Measurements from ENCODE around the gene TFCP2.
"Not testable (repeated sequence)": the region's sequence is repeated elsewhere in the genome, so short reads cannot be mapped to it uniquely, and the experiment has no call there.

The TFCP2 gene

GRCh38 chr12:51081421-51081820, 91.5 kb downstream of the TFCP2 start:
- DNase-seq, result no peak

GRCh38 chr12:51080136-51080535, 92.8 kb downstream of the TFCP2 start:
- no peak for DNase-seq

GRCh38 chr12:51078866-51079265, 94.1 kb downstream of the TFCP2 start:
- not testable (repeated sequence) for DNase-seq

- DNase-seq, result not testable (repeated sequence)
Observed at GRCh38 chr12:51078346-51078745, 94.6 kb downstream of the TFCP2 start.

- no peak for DNase-seq
Observed at GRCh38 chr12:51077930-51078329, 95.0 kb downstream of the TFCP2 start.

- no peak for DNase-seq
Observed at GRCh38 chr12:51076236-51076930, 96.6 kb downstream of the TFCP2 start.

GRCh38 chr12:51075390-51075789, 97.5 kb downstream of the TFCP2 start:
- DNase-seq, result no peak

- no peak for DNase-seq
Observed at GRCh38 chr12:51071663-51072062, 101.3 kb downstream of the TFCP2 start.

- no peak for DNase-seq
Observed at GRCh38 chr12:51070004-51070403, 102.9 kb downstream of the TFCP2 start.

- DNase-seq, result no peak
Observed at GRCh38 chr12:51067771-51068170, 105.2 kb downstream of the TFCP2 start.

- DNase-seq, result no peak
Observed at GRCh38 chr12:51067229-51067628, 105.7 kb downstream of the TFCP2 start.

GRCh38 chr12:51065530-51065929, 107.4 kb downstream of the TFCP2 start:
- DNase-seq, result no peak

GRCh38 chr12:51062631-51063397, 110.1 kb downstream of the TFCP2 start:
- no peak for DNase-seq

GRCh38 chr12:51059086-51059485, 113.8 kb downstream of the TFCP2 start:
- DNase-seq, result no peak

- DNase-seq, result peak; percentile 25 to 36
Observed at GRCh38 chr12:51056242-51056641, 116.7 kb downstream of the TFCP2 start.

- no peak for DNase-seq
Observed at GRCh38 chr12:51055060-51055459, 117.9 kb downstream of the TFCP2 start.

GRCh38 chr12:51051787-51052186, 121.1 kb downstream of the TFCP2 start:
- DNase-seq, result no peak

GRCh38 chr12:51049525-51049924, 123.4 kb downstream of the TFCP2 start:
- no peak for DNase-seq

- DNase-seq, result no peak
Observed at GRCh38 chr12:51048661-51049251, 124.2 kb downstream of the TFCP2 start.

- peak; percentile 99 for DNase-seq
Observed at GRCh38 chr12:51047655-51048540, 125.0 kb downstream of the TFCP2 start, which contains the start of gene LETMD1. Gene LETMD1 (plus strand): TSS chr12:51048327. CDS start chr12:51048357, 30 bp downstream.
